Lung microvascular endothelial cell (primary cell): ENCODE measurements around the gene ST7. TPM values are rescaled to one million over a fixed set of nuclear protein-coding genes. Genes with fewer than 3 reads are reported as not detected.

Experiments used
- DNase-seq, 2 donors: peaks; one replicate each; pipeline versions ENCODE4 v3.0.0 to v3.0.0-alpha.2; 2010; ENCODE audit warnings: low read depth in 2 of 2
- total RNA-seq: library from RNA; depleted of rRNA; stranded (reverse); fragments of >200 nt; gene quantifications from 2 replicates; pipeline ENCODE4 v1.2.1, GENCODE V29; 2014

The ST7 gene
- total RNA-seq, 1 donor from 2014 or later, result 11.5 TPM

DNA sequence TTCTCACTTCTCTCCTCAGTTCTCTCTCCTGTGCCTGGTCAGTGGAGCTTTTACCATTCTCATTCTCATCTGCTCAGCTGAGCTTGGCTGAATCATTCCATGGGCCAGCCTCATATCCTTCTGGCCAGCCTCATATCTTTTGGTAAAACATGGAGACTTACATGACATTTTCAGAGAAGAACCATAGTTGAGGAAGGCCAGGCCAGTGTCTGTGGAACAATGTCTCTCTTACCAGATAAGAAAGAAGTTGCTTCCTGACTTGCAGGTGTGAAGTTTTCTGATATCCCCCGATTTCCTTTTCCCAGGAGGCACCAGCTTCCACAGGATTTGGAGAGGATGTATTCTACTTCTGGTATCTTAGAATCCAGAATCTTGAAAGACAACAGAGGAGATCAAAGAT is 24.7 kb downstream of the ST7 start:
- DNase-seq, result peak in 1 of 2 donors; percentile 3

- no peak for DNase-seq
Measured at GRCh38 chr7:116979430-116979829, 26.1 kb downstream of the ST7 start.

DNA sequence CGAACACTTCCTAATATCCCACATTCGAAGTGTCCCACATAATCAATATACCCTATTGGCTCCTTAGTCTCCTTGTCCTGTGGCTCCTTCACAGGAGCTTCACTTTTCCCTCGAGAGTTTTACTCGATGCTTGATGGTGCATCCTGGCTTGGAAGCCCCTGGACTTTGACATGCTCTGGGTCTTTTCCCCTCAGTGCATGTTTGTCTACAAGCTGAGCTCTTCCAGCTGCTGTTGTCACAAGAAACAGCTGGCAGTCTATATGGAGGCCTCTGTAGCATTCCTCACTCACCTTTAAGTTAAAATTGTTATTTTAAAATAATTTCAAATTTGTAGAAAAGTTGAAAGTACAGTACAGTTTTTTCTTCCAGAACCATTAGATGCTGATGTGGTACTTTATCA is 27.1 kb downstream of the ST7 start:
- no peak for DNase-seq

- DNase-seq, result no peak
Measured at GRCh38 chr7:116981939-116982338, 28.6 kb downstream of the ST7 start.

DNA sequence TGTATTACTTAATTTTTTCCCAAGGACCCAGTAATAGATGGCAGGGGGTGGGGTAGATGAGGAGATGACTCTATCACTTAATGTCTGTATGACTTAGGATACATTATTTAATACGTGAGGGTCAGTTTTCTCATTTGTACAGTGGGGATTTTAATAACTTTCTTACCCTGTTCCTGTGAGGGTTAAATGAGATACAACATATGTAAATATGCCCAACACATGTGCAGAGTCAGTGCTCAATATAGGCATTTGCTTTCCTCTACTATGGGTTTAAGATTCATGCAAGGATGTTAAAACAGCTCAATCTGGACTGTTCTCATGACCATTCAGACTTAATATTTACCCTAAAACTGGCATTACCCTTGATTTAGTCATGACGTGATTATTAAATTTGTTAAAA is 31.2 kb downstream of the ST7 start:
- DNase-seq, result no peak

DNA sequence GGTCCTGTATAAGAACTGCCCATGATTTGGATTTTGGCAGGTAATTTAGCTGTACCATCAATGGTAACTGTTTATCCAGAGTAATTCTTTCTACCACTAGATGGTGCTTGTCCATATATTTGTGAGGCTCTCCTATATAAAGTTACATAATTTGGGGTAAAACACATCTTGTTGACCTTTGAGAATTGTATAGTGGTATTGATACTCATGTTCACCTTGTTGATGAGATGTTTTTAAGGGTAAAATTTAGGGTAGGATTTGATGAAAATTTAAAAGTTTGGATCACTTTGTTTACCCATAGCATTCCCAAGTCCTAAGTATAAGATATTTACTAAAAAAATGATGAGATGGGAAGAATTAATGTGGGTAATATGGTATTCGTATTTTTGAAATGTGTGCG is 31.6 kb downstream of the ST7 start:
- DNase-seq, result peak; percentile 34 to 52

DNA sequence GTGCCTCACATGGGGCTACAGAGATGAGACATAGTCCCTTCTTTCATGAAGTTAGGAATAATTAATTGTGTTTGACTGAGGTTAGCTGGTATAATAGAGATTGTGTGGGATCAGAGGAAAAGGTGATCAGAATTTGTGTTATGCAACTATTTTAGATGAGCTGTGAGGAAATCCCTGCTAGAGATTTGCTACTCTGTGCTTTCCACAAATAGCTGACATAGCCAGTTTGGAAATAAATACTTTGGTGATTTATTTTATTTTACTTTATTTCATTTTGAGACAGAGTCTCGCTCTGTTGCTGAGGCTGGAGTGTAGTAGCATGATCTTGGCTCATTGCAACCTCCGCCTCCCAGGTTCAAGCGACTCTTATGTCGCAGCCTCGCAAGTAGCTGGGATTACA is 32.3 kb downstream of the ST7 start:
- DNase-seq, result no peak

DNA sequence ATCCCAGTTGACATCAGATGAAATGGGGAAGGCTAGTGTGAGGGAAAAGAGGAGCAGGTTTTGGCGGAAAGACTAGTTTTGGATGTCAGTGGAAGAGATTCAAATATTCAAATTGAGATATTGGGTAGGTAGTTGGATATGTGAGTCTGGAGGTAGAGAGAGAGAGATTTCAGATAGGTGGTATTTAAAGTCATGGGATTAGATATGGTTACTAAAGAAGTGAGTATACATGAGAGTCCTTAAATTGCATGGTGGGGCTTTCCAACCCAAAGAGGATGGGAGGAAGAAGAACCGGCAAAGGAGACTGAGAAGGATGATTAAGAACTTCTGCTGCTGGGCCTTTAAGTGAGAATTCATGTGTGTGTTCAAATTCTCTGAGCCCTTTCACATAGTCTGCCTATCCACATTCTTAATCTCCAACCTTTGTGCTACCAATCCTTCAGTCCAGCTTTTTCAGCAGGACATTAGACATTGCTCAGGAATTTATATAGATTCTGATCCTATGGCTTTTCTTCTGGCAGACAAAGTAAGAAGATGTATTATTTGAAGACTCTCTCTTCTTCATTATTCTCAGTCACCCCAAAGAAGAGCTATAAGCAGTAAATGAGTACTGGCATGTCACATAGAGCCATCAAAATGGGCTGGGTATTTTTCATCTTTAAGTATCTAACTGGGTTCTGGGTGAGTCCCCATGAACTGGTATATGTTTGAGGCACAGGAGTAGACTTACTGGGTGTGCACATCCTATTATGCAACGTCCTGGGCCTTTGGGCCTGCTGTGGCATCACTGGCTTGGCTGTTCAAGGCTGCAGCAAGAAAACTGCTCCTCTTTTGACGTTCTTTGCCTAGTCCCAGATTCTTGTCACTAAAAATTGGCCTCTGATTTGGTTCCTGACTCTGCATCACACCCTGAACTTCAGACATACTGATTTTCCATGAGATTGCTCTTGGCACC is 33.6 kb downstream of the ST7 start:
- DNase-seq, result no peak

DNA sequence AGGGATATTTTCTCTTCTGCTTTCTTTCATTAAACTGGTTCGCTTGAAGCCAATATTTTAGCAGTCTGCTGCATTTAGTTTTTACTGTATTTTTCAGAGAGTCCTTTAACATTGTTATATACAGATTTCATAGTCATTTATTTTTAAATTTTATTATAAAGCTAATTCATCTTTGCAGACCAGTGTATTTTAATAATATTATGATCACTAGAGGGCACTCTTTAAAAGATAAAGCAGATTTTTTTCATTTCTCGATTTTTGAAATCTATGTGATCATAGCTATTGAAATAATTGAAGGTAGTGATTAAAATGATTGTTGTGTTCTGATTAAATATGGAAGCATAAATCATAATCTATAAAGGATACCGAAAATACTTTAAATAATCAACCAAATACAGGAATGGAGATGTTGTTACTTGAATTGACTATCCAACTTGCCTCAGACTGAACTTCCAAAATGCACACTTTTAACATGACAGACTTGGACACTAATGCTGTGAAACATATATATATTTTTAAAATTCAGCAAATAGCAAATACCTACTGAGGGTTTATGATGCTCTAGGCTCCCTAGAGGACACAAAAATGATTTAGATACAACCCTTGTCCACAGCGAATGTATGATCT is 35.2 kb downstream of the ST7 start:
- DNase-seq, result peak in 1 of 2 donors; percentile 13

DNA sequence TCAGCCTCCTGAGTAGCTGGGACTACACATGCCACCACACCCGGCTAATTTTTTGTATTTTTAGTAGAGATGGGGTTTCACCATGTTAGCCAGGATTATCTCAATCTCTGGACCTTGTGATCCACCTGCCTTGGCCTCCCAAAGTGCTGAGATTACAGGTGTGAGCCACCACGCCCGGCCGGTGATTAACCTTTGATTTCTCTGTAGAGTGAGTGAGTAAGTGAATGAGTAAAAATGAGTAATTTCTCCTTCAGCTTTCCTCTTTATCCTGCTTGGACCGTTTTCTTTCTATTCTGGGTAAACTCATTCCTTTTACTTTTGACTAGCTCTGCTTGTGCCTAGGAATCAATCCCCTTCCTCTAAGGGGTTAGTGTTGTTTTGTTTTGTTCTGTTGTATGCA is 36.8 kb downstream of the ST7 start:
- no peak for DNase-seq

DNA sequence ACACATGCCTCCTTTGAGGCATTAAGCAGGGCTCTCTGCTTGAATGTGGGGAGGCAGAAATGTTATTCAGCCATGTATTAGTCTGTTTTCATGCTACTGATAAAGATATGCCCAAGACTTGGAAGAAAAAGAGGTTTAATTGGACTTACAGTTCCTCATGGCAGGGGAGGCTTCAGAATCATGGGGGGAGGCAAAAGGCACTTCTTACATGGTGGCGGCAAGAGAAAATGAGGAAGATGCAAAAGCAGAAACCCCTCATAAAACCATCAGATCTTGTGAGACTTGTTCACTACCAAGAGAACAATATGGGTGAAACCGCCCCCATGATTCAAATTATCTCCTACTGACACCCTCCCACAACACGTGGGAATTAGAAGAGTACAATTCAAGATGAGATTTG is 37.9 kb downstream of the ST7 start:
- no peak for DNase-seq

DNA sequence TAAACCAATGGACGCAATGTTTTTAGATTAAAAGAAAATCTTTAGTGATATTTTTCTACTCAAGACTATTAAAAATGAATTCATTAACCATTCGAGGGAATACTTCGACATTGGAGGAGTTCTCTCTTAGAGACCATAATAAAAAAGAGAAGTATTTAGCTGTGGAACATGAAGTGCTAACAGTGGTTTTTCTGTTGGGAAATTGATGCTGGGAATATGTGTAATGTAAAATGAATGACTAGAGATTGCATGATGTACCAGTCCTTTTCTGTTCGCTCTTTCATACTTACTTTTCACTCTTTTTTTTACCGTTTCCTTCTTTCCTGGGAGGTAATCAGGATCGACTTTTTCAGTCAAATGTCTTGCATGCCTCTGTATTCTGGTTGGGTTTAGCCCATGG is 41.3 kb downstream of the ST7 start:
- DNase-seq, result no peak

DNA sequence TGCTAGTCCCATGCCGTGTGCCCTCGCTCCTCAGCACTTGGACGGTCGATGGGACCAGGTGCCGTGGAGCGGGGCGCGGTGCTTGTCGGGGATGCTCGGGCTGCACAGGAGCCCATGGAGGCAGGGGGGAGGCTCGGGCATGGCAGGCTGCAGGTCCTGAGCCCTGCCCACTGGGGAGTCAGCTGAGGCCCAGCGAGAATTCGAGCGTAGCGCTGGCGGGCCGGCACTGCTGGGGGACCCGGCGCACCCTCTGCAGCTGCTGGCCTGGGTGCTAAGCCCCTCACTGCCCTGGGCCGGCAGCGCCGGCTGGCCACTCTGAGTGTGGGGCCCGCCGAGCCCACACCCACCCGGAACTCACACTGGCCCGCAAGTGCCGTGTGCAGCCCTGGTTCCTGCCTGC is 44.7 kb downstream of the ST7 start:
- DNase-seq, result no peak

DNA sequence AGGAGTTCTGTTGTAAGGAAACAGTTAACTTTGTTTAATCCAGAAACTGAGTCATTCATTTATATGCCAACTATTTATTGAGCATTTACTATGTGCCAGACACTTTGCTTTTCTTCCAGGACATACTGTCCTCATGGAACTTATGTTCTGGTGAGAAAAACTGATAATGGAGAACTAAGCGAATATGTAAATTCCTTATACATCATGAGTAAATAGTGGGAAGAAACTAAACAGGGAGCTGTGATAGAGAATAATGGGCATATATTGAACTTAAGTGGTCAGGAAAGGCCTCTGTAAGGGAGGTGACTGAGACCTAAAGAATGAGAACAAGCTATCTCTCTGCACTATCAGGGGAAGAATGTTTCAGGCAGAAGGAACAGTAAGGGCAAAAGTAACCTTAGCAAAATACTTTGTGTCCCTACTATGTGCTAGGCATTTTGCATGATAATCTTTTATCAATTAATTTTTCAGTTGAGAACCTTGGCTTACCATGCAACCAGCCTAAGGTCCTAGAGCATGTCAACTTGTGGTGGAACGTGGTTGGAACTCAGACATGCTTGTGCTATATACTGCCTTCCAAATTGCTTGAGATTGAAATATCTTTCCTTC is 45.4 kb downstream of the ST7 start:
- DNase-seq, result no peak

DNA sequence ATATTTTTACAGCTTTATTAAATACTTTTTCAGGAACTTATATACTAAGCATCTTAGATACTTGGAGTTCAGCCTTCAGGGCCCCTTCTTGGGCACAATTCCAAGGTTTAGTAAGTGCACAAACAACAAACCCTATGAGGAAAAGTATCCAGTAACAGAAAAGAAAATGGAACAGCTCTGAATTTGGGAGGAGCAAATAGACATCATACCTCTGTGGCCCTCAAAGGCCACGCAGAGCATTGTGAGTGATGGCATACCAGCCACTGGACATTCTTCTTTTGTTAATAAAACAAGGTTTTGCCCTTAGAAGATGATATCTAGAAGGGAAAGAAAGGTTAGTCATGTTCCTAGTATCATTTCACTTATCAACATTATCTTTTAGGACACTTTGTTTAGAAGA is 46.0 kb downstream of the ST7 start:
- DNase-seq, result peak in 1 of 2 donors; percentile 24

GRCh38 chr7:117001283-117001682 is 48.0 kb downstream of the ST7 start:
- no peak for DNase-seq

- no peak for DNase-seq
Measured at GRCh38 chr7:117004899-117005298, 51.6 kb downstream of the ST7 start.

DNA sequence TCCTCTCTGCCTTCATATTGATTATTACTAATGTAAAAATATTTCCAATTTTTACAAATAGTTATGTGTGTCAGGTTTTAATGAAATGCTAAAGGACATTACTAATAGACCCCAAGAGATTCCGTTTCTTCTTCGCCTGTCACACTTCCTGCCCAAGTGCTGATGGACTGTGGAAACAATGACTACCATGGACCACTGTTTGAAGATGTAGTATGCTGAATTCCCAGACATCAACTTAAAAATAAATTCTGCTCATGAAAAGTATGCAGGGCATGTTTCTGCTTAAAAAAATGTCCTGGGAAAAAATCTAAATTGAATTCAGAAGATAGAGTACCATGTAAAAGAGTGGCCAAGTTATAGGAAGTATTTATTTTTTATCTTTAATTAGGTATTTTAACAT is 52.1 kb downstream of the ST7 start:
- peak; percentile 8 to 44 for DNase-seq

- no peak for DNase-seq
Measured at GRCh38 chr7:117006907-117007684, 53.8 kb downstream of the ST7 start.

DNA sequence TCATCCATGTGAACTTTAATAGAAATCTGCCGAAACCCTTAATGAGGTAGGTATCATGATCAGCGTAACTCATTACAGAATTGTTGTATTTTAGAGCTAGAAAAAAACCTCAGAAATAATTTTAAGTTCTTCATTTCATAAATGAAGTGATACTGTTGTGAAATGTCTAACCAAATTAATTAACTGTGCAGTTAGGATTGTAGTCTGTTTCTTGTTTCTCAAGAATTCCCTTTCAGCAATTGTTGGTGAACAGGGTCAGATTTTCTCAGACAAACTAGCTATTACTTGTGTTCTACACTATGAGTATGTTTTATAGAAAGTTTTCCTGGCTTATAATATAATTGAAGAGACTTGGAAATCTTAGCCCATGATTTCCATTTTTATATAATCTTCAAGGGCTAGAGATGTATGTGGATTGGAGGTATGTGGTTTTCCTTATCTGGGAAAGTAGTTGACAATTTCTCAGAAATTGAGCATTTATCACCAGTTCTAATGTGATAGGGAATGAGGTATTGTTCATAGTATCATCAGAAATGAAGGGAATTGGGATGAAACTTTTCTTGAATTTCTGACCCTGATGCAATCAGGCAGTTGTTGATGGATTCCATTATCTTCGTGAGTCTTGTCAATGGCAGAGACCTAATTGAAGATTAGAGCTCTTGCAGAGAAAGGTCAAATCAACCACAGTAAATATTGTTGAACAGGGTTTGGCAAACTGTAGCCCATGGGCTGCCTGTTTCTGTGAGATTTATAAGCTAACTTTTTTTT is 55.0 kb downstream of the ST7 start:
- no peak for DNase-seq
